Head of caudate nucleus (tissue), 42 donors: ENCODE results near the gene APOM.

ENCODE experiments used
- DNase-seq, 42 donors: peaks; one replicate each; pipeline versions ENCODE4 v3.0.0 to v3.0.0-alpha.2; 2020 to 2021; ENCODE audit warnings: mixed read lengths in 7 of 42
- intact Hi-C: fragments of 100-400 bp; cut with DNase I; formaldehyde crosslinking; loops from one replicate; pipeline ENCODE4 v1.15.0; 2022

APOM gene

GRCh38 chr6:31690231-31691077 lies 34.8 kb downstream of the APOM start:
- peak in 34 of 42 donors; percentile 12 to 79 (median 54) for DNase-seq
- intact Hi-C loops = no loop called here

- DNase-seq = no peak
- intact Hi-C loops = no loop called here
Observed at GRCh38 chr6:31691078-31691463, 35.4 kb downstream of the APOM start.

- intact Hi-C loops = no loop called here
- DNase-seq = no peak
Observed at GRCh38 chr6:31691564-31692108, 35.9 kb downstream of the APOM start.

GRCh38 chr6:31692353-31692752 lies 36.7 kb downstream of the APOM start:
- peak in 21 of 42 donors; percentile 11 to 78 (median 39) for DNase-seq
- intact Hi-C loops = no loop called here

GRCh38 chr6:31692886-31693285 lies 37.2 kb downstream of the APOM start:
- DNase-seq = no peak
- intact Hi-C loops = no loop called here

GRCh38 chr6:31693535-31693934 lies 37.8 kb downstream of the APOM start:
- intact Hi-C loops = no loop called here
- DNase-seq = no peak

- intact Hi-C loops = no loop called here
- no peak for DNase-seq
Observed at GRCh38 chr6:31697555-31697954, 41.9 kb downstream of the APOM start.

GRCh38 chr6:31700740-31701401 lies 45.2 kb downstream of the APOM start:
- intact Hi-C loops = no loop called here
- no peak for DNase-seq

GRCh38 chr6:31701666-31702404 lies 46.1 kb downstream of the APOM start:
- DNase-seq = no peak
- intact Hi-C loops = no loop called here

- intact Hi-C loops = no loop called here
- peak in 3 of 42 donors; percentile 26 to 50 (median 39) for DNase-seq
Observed at GRCh38 chr6:31702405-31702818, 46.7 kb downstream of the APOM start.

GRCh38 chr6:31702819-31703716 lies 47.4 kb downstream of the APOM start, which contains the start of gene ABHD16A:
ABHD16A (minus strand) TSS chr6:31703324; CDS start chr6:31703281, 43 bp downstream.
- intact Hi-C loops = no loop called here
- peak; percentile 97 to 100 (median 99) for DNase-seq

- no peak for DNase-seq
- intact Hi-C loops = no loop called here
Observed at GRCh38 chr6:31705931-31706330, 50.2 kb downstream of the APOM start.

GRCh38 chr6:31706599-31706998 lies 50.9 kb downstream of the APOM start, which contains the start of gene LY6G6F:
LY6G6F (plus strand) TSS chr6:31706866; CDS start chr6:31706907, 41 bp downstream.
- no peak for DNase-seq
- intact Hi-C loops = no loop called here

- DNase-seq = no peak
- intact Hi-C loops = no loop called here
Observed at GRCh38 chr6:31707701-31708100, 52.0 kb downstream of the APOM start.
